Lower leg skin (tissue), 3 donors: ENCODE data around the gene FHOD3.

ENCODE experiments used
- CTCF ChIP-seq, 3 donors: fragments of 450-650 bp; IDR thresholded peaks; one replicate each; pipeline ENCODE4 v1.5.1; 2016; ENCODE audit warnings: antibody characterized with exemption in 3 of 3, mild to moderate bottlenecking in 3 of 3, moderate library complexity in 2 of 3
- POLR2A ChIP-seq, 2 donors: fragments of 450-650 bp; IDR thresholded peaks; one replicate each; pipeline ENCODE4 v1.6.1; 2016 to 2017; ENCODE audit warnings: antibody characterized with exemption in 2 of 2, mild to moderate bottlenecking in 1 of 2, moderate library complexity in 1 of 2

GRCh38 chr18:36504928-36505327 lies 207.4 kb downstream of the FHOD3 start:
- TF ChIP-seq POLR2A (IDR thresholded peaks at IDR 0.05) (no peak), CTCF (IDR thresholded peaks at IDR 0.05) (no peak)
